Measurements from ENCODE around the gene RSL1D1. TPM values are rescaled to one million over a fixed set of nuclear protein-coding genes. Genes with fewer than 3 reads are reported as not detected.

RSL1D1 gene
- polyA plus RNA-seq, 1 of the 3 experiments (the other 2 are of a cell fraction), result 38.0 TPM

- H3K4me3 ChIP-seq (ENCODE audit: low read depth in 2 of 2, low read length in 1 of 2), result no peak overlapping the region
- H3K4me2 ChIP-seq, result no peak overlapping the region
- WGBS (ENCODE audit: low lambda C conversion rate), result 97% methylated on average over 7 of the region's 7 CpGs
- H3K4me1 ChIP-seq (ENCODE audit: control insufficient read depth in 1 of 2, insufficient read depth in 2 of 2, low read depth in 1 of 2, low read length in 1 of 2), result peaks cover 2 to 4% of the 10 kb centered on the region in 2 experiments; a peak in 3 of 4 replicates
- no peaks in the 10 kb centered on the region for H3K27me3 ChIP-seq (ENCODE audit: insufficient read depth)
- peaks cover 61 to 77% of the 10 kb centered on the region in 2 experiments for H3K36me3 ChIP-seq (replicated peaks in 1 of 2; ENCODE audit: control insufficient read depth in 1 of 2, insufficient read depth in 2 of 2, low read length in 1 of 2)
- no peaks in the 10 kb centered on the region for H3K9me2 ChIP-seq
- CTCF ChIA-PET, result no interaction called here
- POLR2A ChIA-PET, result no interaction called here
- TF ChIP-seq TAF1 (IDR thresholded peaks at IDR 0.05; ENCODE audit: borderline replicate concordance, low read depth, low read length) (no peak), NFIC (IDR thresholded peaks at IDR 0.05; ENCODE audit: borderline replicate concordance) (no peak), GATA2 (CRISPR knock-in tag; IDR thresholded peaks at IDR 0.05) (no peak), ELF1 (IDR thresholded peaks at IDR 0.05) (no peak), YY1 (IDR thresholded peaks at IDR 0.05; ENCODE audit: low read depth) (no peak), FOXM1 (IDR thresholded peaks at IDR 0.05; ENCODE audit: low read depth) (no peak), RAD21 (IDR thresholded peaks at IDR 0.05; ENCODE audit: low read length) (no peak), JUND (IDR thresholded peaks at IDR 0.05) (no peak), POLR2AphosphoS5 (IDR thresholded peaks at IDR 0.05; ENCODE audit: low read depth, low read length) (no peak), TCF12 (IDR thresholded peaks at IDR 0.05) (no peak), USF2 (IDR thresholded peaks at IDR 0.05; ENCODE audit: borderline replicate concordance, low read depth, low read length) (no peak), TEAD4 (IDR thresholded peaks at IDR 0.05; ENCODE audit: borderline replicate concordance, insufficient read depth) (no peak), RXRA (IDR thresholded peaks at IDR 0.05; ENCODE audit: borderline replicate concordance, low read depth) (no peak), MXI1 (IDR thresholded peaks at IDR 0.05; ENCODE audit: low read depth, low read length) (no peak), FOSL2 (IDR thresholded peaks at IDR 0.05; ENCODE audit: borderline replicate concordance, low read depth) (no peak), USF1 (IDR thresholded peaks at IDR 0.05; ENCODE audit: borderline replicate concordance, low read depth) (no peak)
- TF ChIP-seq, protein P1, sequence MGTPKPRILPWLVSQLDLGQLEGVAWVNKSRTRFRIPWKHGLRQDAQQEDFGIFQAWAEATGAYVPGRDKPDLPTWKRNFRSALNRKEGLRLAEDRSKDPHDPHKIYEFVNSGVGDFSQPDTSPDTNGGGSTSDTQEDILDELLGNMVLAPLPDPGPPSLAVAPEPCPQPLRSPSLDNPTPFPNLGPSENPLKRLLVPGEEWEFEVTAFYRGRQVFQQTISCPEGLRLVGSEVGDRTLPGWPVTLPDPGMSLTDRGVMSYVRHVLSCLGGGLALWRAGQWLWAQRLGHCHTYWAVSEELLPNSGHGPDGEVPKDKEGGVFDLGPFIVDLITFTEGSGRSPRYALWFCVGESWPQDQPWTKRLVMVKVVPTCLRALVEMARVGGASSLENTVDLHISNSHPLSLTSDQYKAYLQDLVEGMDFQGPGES (IDR thresholded peaks at IDR 0.05; ENCODE audit: low read depth, low read length), result no peak
- H3K9me3 ChIP-seq, result no peaks in the 10 kb centered on the region
- peaks cover 16% of the 10 kb centered on the region; the same call in 1 of the 2 replicates for H4K20me1 ChIP-seq (ENCODE audit: insufficient read depth)
- H3K27ac ChIP-seq (ENCODE audit: low read depth in 2 of 2, low read length in 1 of 2), result no peak overlapping the region
- no peak overlapping the region for H2AFZ ChIP-seq (ENCODE audit: low read depth)
- H3F3A ChIP-seq (replicated peaks; ENCODE audit: insufficient read depth), result peaks cover 45% of the 10 kb centered on the region
- H3K79me2 ChIP-seq (ENCODE audit: insufficient read depth), result peaks cover 30% of the 10 kb centered on the region; the same call in 1 of the 2 replicates
- no peak overlapping the region for H3K9ac ChIP-seq
- no peak for DNase-seq
Measured at GRCh38 chr16:11841026-11841425, 10.3 kb downstream of the RSL1D1 start.
